ENCODE data around the gene S100A5.
"Not testable (repeated sequence)": the region's sequence is repeated elsewhere in the genome, so short reads cannot be mapped to it uniquely, and the experiment has no call there.

Gene S100A5

GRCh38 chr1:153532769-153533599 lies 7.8 kb downstream of the S100A5 start:
- TF ChIP-seq CTCF (conservative IDR thresholded peaks at IDR 0.05): no peak
- no peak overlapping the region for H3K27ac ChIP-seq

DNA sequence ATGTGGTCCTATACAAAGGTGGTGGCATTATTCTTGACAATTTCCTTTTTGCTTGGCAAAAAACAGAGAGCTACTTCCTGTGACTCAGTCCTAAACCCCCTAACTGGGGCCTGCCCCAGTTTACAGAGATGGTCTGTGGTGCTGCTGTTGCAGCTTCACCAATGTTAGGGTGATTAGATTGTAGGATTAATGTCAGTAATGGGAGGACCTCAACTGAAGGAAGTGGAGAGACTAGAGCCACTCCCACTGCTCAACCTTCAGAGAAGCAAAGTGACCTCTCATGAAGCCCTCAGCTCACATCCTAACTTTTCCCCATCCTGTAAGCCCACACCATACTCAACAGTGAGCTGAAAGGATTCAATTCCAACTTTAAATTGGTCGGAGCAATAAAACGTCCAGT lies 8.6 kb downstream of the S100A5 start:
- TF ChIP-seq CTCF (conservative IDR thresholded peaks at IDR 0.05): no peak
- H3K27ac ChIP-seq: no peak overlapping the region

- H3K27ac ChIP-seq: no peak overlapping the region
- no peak for TF ChIP-seq CTCF (conservative IDR thresholded peaks at IDR 0.05)
These were observed 9.1 kb downstream of the S100A5 start for GRCh38 chr1:153531638-153532037.

GRCh38 chr1:153527683-153528040 lies 13.1 kb downstream of the S100A5 start:
- H3K27ac ChIP-seq: no peak overlapping the region
- no peak for TF ChIP-seq CTCF (conservative IDR thresholded peaks at IDR 0.05)

DNA sequence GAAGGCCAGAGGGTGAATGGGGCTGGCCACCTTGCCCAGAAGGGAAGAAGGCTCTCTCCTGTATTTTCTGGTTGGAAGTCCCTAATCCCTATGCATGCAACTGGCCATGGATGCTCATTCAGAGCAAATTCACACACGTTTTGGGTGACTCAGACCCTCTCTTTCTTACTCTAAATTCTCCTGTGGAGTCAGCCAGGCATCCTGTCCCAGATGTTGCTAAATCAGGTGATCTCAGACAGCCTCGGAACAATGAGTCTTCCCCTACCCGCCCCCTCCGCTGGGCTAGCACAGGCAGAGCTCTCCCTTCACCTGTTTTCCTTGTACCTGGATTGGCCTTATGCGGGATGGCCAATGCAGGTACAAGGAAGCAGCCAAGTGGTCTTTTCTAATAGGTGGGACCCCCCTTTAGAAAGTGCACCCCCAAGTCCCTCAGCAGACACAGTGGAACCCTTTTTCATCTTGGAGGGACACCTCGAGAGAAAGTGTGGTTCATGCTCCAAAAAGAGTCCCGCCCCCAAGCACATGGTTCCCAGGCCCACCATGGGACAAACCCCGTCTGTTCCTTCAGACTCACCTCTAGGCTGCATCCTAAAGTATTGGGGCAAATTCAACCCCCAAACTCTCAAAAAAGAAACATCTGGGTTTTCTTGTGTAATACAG lies 13.6 kb downstream of the S100A5 start:
- no peak overlapping the region for H3K27ac ChIP-seq
- no peak for TF ChIP-seq CTCF (conservative IDR thresholded peaks at IDR 0.05)

GRCh38 chr1:153526132-153526543 lies 14.6 kb downstream of the S100A5 start:
- H3K27ac ChIP-seq: no peak overlapping the region
- no peak for TF ChIP-seq CTCF (conservative IDR thresholded peaks at IDR 0.05)

- no peak overlapping the region for H3K27ac ChIP-seq
These were observed 15.5 kb downstream of the S100A5 start for GRCh38 chr1:153525088-153525728.

GRCh38 chr1:153522353-153523048 lies 18.2 kb downstream of the S100A5 start:
- H3K27ac ChIP-seq: not testable (repeated sequence)

More at GRCh38 chr1:153525088-153525728, 15.5 kb downstream of the S100A5 start:
- TF ChIP-seq CTCF (conservative IDR thresholded peaks at IDR 0.05): no peak

GRCh38 chr1:153521808-153522207 lies 18.9 kb downstream of the S100A5 start:
- H3K27ac ChIP-seq: not testable (repeated sequence)
